ENCODE measurements around the gene IMPACT.

The IMPACT gene

DNA sequence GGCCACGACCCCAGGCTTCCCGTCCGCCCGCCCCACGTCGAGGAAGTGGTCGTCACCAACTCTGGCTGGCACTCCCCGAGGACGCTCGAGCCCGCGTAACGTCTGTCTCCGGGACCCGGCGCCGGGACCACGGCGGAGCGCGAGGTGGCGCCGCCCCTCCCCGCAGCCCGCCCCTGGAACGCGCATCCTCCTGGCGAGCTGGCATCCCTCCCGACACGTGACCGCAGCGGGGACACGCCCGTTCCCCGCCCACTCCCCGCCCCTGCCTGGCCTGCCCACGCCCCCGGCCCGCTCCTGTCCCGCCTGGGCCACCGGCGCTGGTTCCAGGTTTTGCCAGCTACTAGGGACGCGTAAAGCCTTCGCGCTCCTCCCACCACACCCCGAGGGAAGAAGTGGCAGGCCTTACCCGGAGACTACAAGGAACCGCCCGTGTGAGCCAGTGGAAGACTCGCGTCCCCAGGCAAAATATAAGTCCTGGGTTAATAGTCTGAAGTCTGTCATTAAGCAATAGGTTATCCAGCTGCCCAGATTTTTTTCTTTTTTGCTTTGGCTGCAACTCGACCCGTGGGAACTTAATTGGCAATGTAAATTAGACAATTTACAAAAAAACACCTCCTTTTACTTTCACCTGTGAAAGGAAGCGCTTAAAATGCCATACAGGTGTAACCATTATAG is 28.6 kb upstream of the IMPACT start, which contains the start of gene OSBPL1A:
TSS of gene OSBPL1A (minus strand) at position 131 of the 675 bp plus-strand sequence. CDS start 20,291 bp downstream, outside the sequence.
- Histone ChIP-seq H3K9ac (ENCODE audit: low read length) (peak within 1 kb of the TSS; percentile 81), H3K9me2 (replicated peaks; ENCODE audit: insufficient read depth, low read length) (no peaks in the 10 kb centered on the region), H3K9me3 (replicated peaks; ENCODE audit: insufficient read depth, low read length) (no peaks in the 10 kb centered on the region), H3K27ac (ENCODE audit: low read length) (peak within 1 kb of the TSS; percentile 40; the same call in 1 of the 2 replicates), H3K4me1 (ENCODE audit: low read length) (no peaks in the 10 kb centered on the region), H3K79me2 (ENCODE audit: low read length) (peaks cover 5% of the 10 kb centered on the region; the same call in 1 of the 2 replicates), H4K20me1 (ENCODE audit: insufficient read depth, low read length) (no peaks in the 10 kb centered on the region), H2AFZ (ENCODE audit: low read length) (peak within 1 kb of the TSS; percentile 95), H3K27me3 (replicated peaks; ENCODE audit: insufficient read depth, low read length) (no peaks in the 10 kb centered on the region), H3K36me3 (replicated peaks; ENCODE audit: insufficient read depth, low read length) (no peaks in the 10 kb centered on the region), H3K4me3 (ENCODE audit: low read length) (peak within 1 kb of the TSS; percentile 95), H3K4me2 (ENCODE audit: low read depth, low read length) (peak within 1 kb of the TSS; percentile 93), H3F3A (ENCODE audit: insufficient read depth, low read length) (peaks cover 5% of the 10 kb centered on the region; the same call in 1 of the 2 replicates)
- peak; percentile 92 for DNase-seq
- TF ChIP-seq EZH2 (optimal IDR thresholded peaks at IDR 0.05; ENCODE audit: low read depth, low read length) (no peak), EZH2phosphoT487 (IDR thresholded peaks at IDR 0.05; ENCODE audit: low read length) (no peak), CTCF (IDR thresholded peaks at IDR 0.05; ENCODE audit: low read length) (no peak)

GRCh38 chr18:24398540-24398939 is 27.9 kb upstream of the IMPACT start:
- Histone ChIP-seq H3K4me1 (ENCODE audit: low read length) (no peaks in the 10 kb centered on the region), H4K20me1 (ENCODE audit: insufficient read depth, low read length) (no peaks in the 10 kb centered on the region), H3K79me2 (ENCODE audit: low read length) (peaks cover 5% of the 10 kb centered on the region; the same call in 1 of the 2 replicates), H3K9ac (ENCODE audit: low read length) (no peak overlapping the region), H3K4me3 (ENCODE audit: low read length) (no peak overlapping the region), H3K27ac (ENCODE audit: low read length) (no peak overlapping the region), H3K27me3 (replicated peaks; ENCODE audit: insufficient read depth, low read length) (no peaks in the 10 kb centered on the region), H2AFZ (ENCODE audit: low read length) (no peak overlapping the region), H3K36me3 (replicated peaks; ENCODE audit: insufficient read depth, low read length) (no peaks in the 10 kb centered on the region), H3K4me2 (ENCODE audit: low read depth, low read length) (peak overlapping the region; percentile 47; the same call in 1 of the 2 replicates), H3F3A (ENCODE audit: insufficient read depth, low read length) (peaks cover 5% of the 10 kb centered on the region; the same call in 1 of the 2 replicates), H3K9me2 (replicated peaks; ENCODE audit: insufficient read depth, low read length) (no peaks in the 10 kb centered on the region), H3K9me3 (replicated peaks; ENCODE audit: insufficient read depth, low read length) (no peaks in the 10 kb centered on the region)
- TF ChIP-seq CTCF (IDR thresholded peaks at IDR 0.05; ENCODE audit: low read length) (no peak), EZH2phosphoT487 (IDR thresholded peaks at IDR 0.05; ENCODE audit: low read length) (no peak), EZH2 (optimal IDR thresholded peaks at IDR 0.05; ENCODE audit: low read depth, low read length) (no peak)
- no peak for DNase-seq

- Histone ChIP-seq H3K4me1 (ENCODE audit: low read length) (no peaks in the 10 kb centered on the region), H3K9me3 (replicated peaks; ENCODE audit: insufficient read depth, low read length) (no peaks in the 10 kb centered on the region), H3K27ac (ENCODE audit: low read length) (no peak overlapping the region), H3K9ac (ENCODE audit: low read length) (no peak overlapping the region), H3K9me2 (replicated peaks; ENCODE audit: insufficient read depth, low read length) (no peaks in the 10 kb centered on the region), H3K27me3 (replicated peaks; ENCODE audit: insufficient read depth, low read length) (no peaks in the 10 kb centered on the region), H3K4me3 (ENCODE audit: low read length) (no peak overlapping the region), H2AFZ (ENCODE audit: low read length) (no peak overlapping the region), H3K79me2 (ENCODE audit: low read length) (peaks cover 5% of the 10 kb centered on the region; the same call in 1 of the 2 replicates), H4K20me1 (ENCODE audit: insufficient read depth, low read length) (no peaks in the 10 kb centered on the region), H3K36me3 (replicated peaks; ENCODE audit: insufficient read depth, low read length) (no peaks in the 10 kb centered on the region), H3K4me2 (ENCODE audit: low read depth, low read length) (no peak overlapping the region), H3F3A (ENCODE audit: insufficient read depth, low read length) (peaks cover 5% of the 10 kb centered on the region; the same call in 1 of the 2 replicates)
- no peak for DNase-seq
- TF ChIP-seq CTCF (IDR thresholded peaks at IDR 0.05; ENCODE audit: low read length): no peak
- TF ChIP-seq EZH2phosphoT487 (IDR thresholded peaks at IDR 0.05; ENCODE audit: low read length): no peak
- TF ChIP-seq EZH2 (optimal IDR thresholded peaks at IDR 0.05; ENCODE audit: low read depth, low read length): no peak
These were observed 25.9 kb upstream of the IMPACT start for GRCh38 chr18:24400587-24400986.
